ENCODE data around the gene SREK1IP1. TPM values are rescaled to one million over a fixed set of nuclear protein-coding genes. Genes with fewer than 3 reads are reported as not detected.

The SREK1IP1 gene
- total RNA-seq, 3 donors from 2014 or later (not counting 1 experiment from before 2014, with no cell fraction given) = 20.2 to 28.0 (median 24.4) TPM

DNA sequence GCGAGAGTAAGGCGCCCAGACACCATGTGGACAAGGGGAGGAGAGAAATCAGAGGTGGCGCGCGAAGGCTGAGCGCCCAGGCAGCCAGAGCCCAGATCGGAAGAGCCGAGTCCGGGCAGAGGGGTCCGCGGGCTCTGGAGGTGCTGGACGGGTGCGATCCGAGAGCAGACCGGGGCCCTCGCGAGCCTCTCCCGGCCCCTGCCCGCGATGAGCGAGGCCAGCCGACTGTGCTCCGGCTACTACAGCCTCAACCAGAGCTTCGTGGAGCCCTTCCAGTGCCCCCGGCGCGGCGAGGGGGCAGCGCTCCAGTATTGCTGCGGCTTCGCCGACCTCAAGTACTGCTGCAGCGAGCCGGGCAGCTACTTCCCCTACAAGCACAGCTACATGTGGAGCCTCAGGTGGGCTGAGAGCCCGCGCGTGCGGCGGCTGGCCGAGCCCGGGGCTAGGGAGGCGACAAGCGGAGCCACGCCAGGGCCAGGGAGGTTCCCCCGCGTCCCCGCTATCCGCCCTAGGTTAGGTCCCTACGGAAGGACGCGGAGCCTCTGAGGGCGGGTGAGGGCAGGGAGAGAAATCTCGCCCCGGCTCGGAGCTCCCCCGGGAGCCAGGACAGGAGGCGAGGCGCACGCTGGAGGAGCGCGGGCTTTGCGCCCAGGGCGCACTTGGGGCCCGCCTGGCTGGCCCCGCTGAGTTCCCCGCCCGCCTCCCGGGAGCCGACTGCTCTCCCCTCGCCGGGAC, 77.9 kb downstream of the SREK1IP1 start, which contains the start of gene SHISAL2B:
Gene SHISAL2B (plus strand): TSS at position 87 of the 735 bp plus-strand sequence. CDS start 121 bp downstream, at position 208.
- Mint-ChIP-seq H3K9me3 (no peaks in the 10 kb centered on the region), H3K4me3 (no peak within 1 kb of the TSS), H3K36me3 (no peaks in the 10 kb centered on the region), H3K27me3 (ENCODE audit: low read depth in 2 of 2) (peaks cover 35 to 46% of the 10 kb centered on the region in 2 donors), H3K4me1 (peaks cover 0 to 6% of the 10 kb centered on the region in 2 donors), H3K27ac (no peak within 1 kb of the TSS)
- Histone ChIP-seq H3K36me3 (ENCODE audit: control insufficient read depth, insufficient read depth, low read length) (no peaks in the 10 kb centered on the region), H3K9me3 (ENCODE audit: control insufficient read depth, insufficient read depth, low read length) (no peaks in the 10 kb centered on the region), H3K27ac (ENCODE audit: low read length) (no peak within 1 kb of the TSS), H3K4me1 (ENCODE audit: control insufficient read depth, insufficient read depth, low read length) (no peaks in the 10 kb centered on the region), H3K27me3 (ENCODE audit: control insufficient read depth, insufficient read depth, low read length) (peaks cover 8% of the 10 kb centered on the region), H3K4me3 (ENCODE audit: low read length) (no peak within 1 kb of the TSS)
- intact Hi-C loops (cut with micrococcal nuclease) = no loop called here
- TF ChIP-seq, protein P1, sequence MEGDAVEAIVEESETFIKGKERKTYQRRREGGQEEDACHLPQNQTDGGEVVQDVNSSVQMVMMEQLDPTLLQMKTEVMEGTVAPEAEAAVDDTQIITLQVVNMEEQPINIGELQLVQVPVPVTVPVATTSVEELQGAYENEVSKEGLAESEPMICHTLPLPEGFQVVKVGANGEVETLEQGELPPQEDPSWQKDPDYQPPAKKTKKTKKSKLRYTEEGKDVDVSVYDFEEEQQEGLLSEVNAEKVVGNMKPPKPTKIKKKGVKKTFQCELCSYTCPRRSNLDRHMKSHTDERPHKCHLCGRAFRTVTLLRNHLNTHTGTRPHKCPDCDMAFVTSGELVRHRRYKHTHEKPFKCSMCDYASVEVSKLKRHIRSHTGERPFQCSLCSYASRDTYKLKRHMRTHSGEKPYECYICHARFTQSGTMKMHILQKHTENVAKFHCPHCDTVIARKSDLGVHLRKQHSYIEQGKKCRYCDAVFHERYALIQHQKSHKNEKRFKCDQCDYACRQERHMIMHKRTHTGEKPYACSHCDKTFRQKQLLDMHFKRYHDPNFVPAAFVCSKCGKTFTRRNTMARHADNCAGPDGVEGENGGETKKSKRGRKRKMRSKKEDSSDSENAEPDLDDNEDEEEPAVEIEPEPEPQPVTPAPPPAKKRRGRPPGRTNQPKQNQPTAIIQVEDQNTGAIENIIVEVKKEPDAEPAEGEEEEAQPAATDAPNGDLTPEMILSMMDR (IDR thresholded peaks at IDR 0.05) = no peak
- ATAC-seq (peak in 1 of 3 donors; percentile 17), DNase-seq (no peak)
- WGBS (ENCODE audit: insufficient coverage) = 3% methylated on average over 71 of the region's 71 CpGs

DNA sequence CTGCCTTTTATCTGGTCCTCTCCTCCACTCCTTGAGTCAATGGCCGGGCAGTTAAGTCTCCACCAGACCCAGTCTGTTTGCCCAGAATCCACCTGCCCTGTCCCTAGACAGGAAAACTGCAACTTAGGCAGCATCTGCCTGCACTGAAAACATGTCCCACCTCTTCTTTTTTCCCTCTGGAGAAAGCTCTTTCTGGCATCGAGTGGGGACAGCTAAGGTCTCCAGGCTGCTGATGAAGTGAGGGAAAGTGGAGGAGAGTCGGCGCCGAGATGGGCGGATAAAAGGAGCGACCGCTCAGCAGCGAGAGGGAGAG, 78.4 kb downstream of the SREK1IP1 start:
- no peaks in the 10 kb centered on the region for H3K4me1 ChIP-seq (ENCODE audit: control insufficient read depth, insufficient read depth, low read length)
- H3K4me3 ChIP-seq (ENCODE audit: low read length) = no peak overlapping the region
- no peaks in the 10 kb centered on the region for H3K9me3 ChIP-seq (ENCODE audit: control insufficient read depth, insufficient read depth, low read length)
- peaks cover 0 to 6% of the 10 kb centered on the region in 2 donors for H3K4me1 Mint-ChIP-seq
- no peak overlapping the region for H3K4me3 Mint-ChIP-seq
- TF ChIP-seq, protein P1 (IDR thresholded peaks at IDR 0.05) = no peak
- H3K27me3 Mint-ChIP-seq (ENCODE audit: low read depth in 2 of 2) = peaks cover 35 to 46% of the 10 kb centered on the region in 2 donors
- no peak for ATAC-seq
- H3K36me3 Mint-ChIP-seq = no peaks in the 10 kb centered on the region
- no peaks in the 10 kb centered on the region for H3K36me3 ChIP-seq (ENCODE audit: control insufficient read depth, insufficient read depth, low read length)
- H3K9me3 Mint-ChIP-seq = no peaks in the 10 kb centered on the region
- H3K27me3 ChIP-seq (ENCODE audit: control insufficient read depth, insufficient read depth, low read length) = peaks cover 8% of the 10 kb centered on the region
- H3K27ac ChIP-seq (ENCODE audit: low read length) = no peak overlapping the region
- WGBS (ENCODE audit: insufficient coverage) = 6% methylated on average over 9 of the region's 9 CpGs
- intact Hi-C loops (cut with micrococcal nuclease) = no loop called here
- DNase-seq = no peak
- H3K27ac Mint-ChIP-seq = no peak overlapping the region

DNA sequence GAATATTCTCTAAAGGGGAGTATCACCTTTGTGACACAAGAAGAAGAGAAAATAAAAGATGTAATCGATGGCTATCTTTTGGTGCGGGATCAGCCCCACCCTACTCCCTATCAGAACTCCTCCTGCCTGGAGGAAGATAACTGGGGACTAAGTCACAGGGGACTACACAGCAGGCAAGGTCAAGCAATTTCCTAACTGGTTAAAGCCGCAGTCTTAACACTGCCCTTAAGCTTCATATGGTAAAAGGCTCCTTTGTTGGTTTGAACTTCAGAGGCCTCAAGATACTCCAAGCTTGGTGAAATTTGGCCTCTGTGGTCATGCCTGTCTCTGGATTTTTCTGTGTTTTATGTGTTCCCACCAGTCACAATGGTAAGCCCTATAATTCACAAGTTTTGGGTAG, 79.5 kb downstream of the SREK1IP1 start:
- no peaks in the 10 kb centered on the region for H3K36me3 ChIP-seq (ENCODE audit: control insufficient read depth, insufficient read depth, low read length)
- H3K4me1 ChIP-seq (ENCODE audit: control insufficient read depth, insufficient read depth, low read length) = no peaks in the 10 kb centered on the region
- H3K9me3 ChIP-seq (ENCODE audit: control insufficient read depth, insufficient read depth, low read length) = no peaks in the 10 kb centered on the region
- H3K4me3 ChIP-seq (ENCODE audit: low read length) = no peak overlapping the region
- no peak overlapping the region for H3K27ac Mint-ChIP-seq
- DNase-seq (no peak), ATAC-seq (no peak)
- peaks cover 0 to 6% of the 10 kb centered on the region in 2 donors for H3K4me1 Mint-ChIP-seq
- H3K27ac ChIP-seq (ENCODE audit: low read length) = no peak overlapping the region
- H3K27me3 Mint-ChIP-seq (ENCODE audit: low read depth in 2 of 2) = peaks cover 35 to 44% of the 10 kb centered on the region in 2 donors
- intact Hi-C loops (cut with micrococcal nuclease) = no loop called here
- TF ChIP-seq, protein P1 (IDR thresholded peaks at IDR 0.05) = no peak
- H3K27me3 ChIP-seq (ENCODE audit: control insufficient read depth, insufficient read depth, low read length) = peaks cover 8% of the 10 kb centered on the region
- H3K4me3 Mint-ChIP-seq = no peak overlapping the region
- whole genome bisulfite sequencing (ENCODE audit: insufficient coverage) = 93% methylated on average over 2 of the region's 3 CpGs
- no peaks in the 10 kb centered on the region for H3K9me3 Mint-ChIP-seq
- H3K36me3 Mint-ChIP-seq = no peaks in the 10 kb centered on the region

DNA sequence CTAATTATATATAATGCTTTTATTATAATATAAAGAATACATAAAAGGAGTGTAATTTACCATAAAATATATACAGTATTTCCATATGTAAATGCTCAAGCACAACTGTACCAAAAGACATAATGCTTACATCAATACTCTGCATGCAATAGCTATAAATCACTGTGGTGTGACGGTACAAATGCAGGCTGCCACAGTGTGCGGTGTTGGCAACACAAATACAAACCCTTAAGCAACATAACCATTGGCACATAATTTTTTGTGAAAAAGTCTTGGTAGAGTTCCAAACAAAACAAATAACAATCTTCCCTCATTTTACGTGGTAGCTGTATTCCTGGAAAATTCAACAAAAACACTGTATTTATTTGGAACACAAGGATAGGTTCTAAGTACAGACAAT, 80.1 kb downstream of the SREK1IP1 start:
- peaks cover 35 to 44% of the 10 kb centered on the region in 2 donors for H3K27me3 Mint-ChIP-seq (ENCODE audit: low read depth in 2 of 2)
- intact Hi-C loops (cut with micrococcal nuclease) = no loop called here
- Histone ChIP-seq H3K4me3 (ENCODE audit: low read length) (no peak overlapping the region), H3K36me3 (ENCODE audit: control insufficient read depth, insufficient read depth, low read length) (no peaks in the 10 kb centered on the region), H3K27me3 (ENCODE audit: control insufficient read depth, insufficient read depth, low read length) (peaks cover 8% of the 10 kb centered on the region), H3K9me3 (ENCODE audit: control insufficient read depth, insufficient read depth, low read length) (no peaks in the 10 kb centered on the region), H3K4me1 (ENCODE audit: control insufficient read depth, insufficient read depth, low read length) (no peaks in the 10 kb centered on the region), H3K27ac (ENCODE audit: low read length) (no peak overlapping the region)
- TF ChIP-seq, protein P1 (IDR thresholded peaks at IDR 0.05) = no peak
- no peaks in the 10 kb centered on the region for H3K9me3 Mint-ChIP-seq
- DNase-seq (no peak), ATAC-seq (no peak)
- peaks cover 0 to 6% of the 10 kb centered on the region in 2 donors for H3K4me1 Mint-ChIP-seq
- no peaks in the 10 kb centered on the region for H3K36me3 Mint-ChIP-seq
- H3K27ac Mint-ChIP-seq = no peak overlapping the region
- 86% methylated on average over 2 of the region's 3 CpGs for WGBS (ENCODE audit: insufficient coverage)
- H3K4me3 Mint-ChIP-seq = no peak overlapping the region
